Measurements from ENCODE around the gene BCAR3.

DNA sequence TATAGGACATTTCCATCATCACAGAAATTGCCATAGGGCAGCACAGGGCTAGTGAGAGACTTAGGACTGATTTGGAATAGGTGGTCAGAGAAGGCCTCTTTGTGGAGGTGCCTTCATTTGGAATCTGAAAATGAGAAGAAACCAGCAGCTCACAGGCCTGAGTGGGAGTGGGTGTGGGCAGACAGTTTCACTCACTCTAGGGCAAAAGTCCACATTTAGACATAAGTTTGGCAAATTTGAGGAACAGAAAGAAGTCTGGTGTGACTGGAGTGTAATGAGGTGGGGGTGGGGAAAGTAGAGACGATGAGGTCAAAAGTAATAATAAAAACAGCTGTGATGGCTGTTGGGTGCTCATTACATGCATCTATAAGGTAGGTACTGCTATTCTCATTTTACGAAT lies 22.4 kb upstream of the BCAR3 start:
- no peak for TF ChIP-seq RAD21 (IDR thresholded peaks at IDR 0.05; ENCODE audit: low read depth)
- TF ChIP-seq TCF12 (IDR thresholded peaks at IDR 0.05; ENCODE audit: low read depth), result no peak
- no peak for TF ChIP-seq NFIC (IDR thresholded peaks at IDR 0.05)
